Measurements from ENCODE around the gene TMEM135.

Gene TMEM135

GRCh38 chr11:87230995-87231394 lies 193.3 kb downstream of the TMEM135 start:
- no peak for TF ChIP-seq CTCF (IDR thresholded peaks at IDR 0.05; ENCODE audit: control insufficient read depth, extremely low read depth, insufficient read depth)
- no peak overlapping the region for H3K4me3 ChIP-seq (ENCODE audit: low read depth, low read length)
- no peak for DNase-seq (ENCODE audit: low read depth)

GRCh38 chr11:87232320-87232719 lies 194.6 kb downstream of the TMEM135 start:
- no peak for DNase-seq (ENCODE audit: low read depth)
- no peak overlapping the region for H3K4me3 ChIP-seq (ENCODE audit: low read depth, low read length)
- TF ChIP-seq CTCF (IDR thresholded peaks at IDR 0.05; ENCODE audit: control insufficient read depth, extremely low read depth, insufficient read depth), result no peak

GRCh38 chr11:87235366-87235765 lies 197.6 kb downstream of the TMEM135 start:
- TF ChIP-seq CTCF (IDR thresholded peaks at IDR 0.05; ENCODE audit: control insufficient read depth, extremely low read depth, insufficient read depth), result no peak
- no peak for DNase-seq (ENCODE audit: low read depth)
- no peak overlapping the region for H3K4me3 ChIP-seq (ENCODE audit: low read depth, low read length)

GRCh38 chr11:87236368-87236767 lies 198.6 kb downstream of the TMEM135 start:
- no peak for DNase-seq (ENCODE audit: low read depth)
- no peak for TF ChIP-seq CTCF (IDR thresholded peaks at IDR 0.05; ENCODE audit: control insufficient read depth, extremely low read depth, insufficient read depth)
- no peak overlapping the region for H3K4me3 ChIP-seq (ENCODE audit: low read depth, low read length)

DNA sequence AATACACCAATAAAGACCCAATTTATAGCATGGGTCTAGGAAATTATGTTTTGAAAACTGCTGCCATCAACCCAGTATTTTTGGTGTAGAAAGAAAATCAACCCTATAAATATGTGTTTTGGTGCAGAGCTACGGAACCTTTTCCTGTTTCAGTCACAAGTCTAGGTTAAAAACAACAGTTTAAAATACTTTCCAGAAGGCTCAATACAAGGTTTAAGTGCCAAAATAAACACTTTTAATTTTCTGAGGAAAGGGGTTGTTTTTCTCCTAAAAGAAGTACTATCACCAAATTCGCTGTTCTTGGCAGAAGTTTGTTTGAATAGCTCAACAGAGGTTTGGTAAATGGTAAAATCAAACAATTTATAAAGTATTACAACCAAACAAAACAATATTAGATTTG lies 201.3 kb downstream of the TMEM135 start:
- no peak overlapping the region for H3K4me3 ChIP-seq (ENCODE audit: low read depth, low read length)
- DNase-seq (ENCODE audit: low read depth), result no peak
- TF ChIP-seq CTCF (IDR thresholded peaks at IDR 0.05; ENCODE audit: control insufficient read depth, extremely low read depth, insufficient read depth), result no peak

- no peak for TF ChIP-seq CTCF (IDR thresholded peaks at IDR 0.05; ENCODE audit: control insufficient read depth, extremely low read depth, insufficient read depth)
- no peak overlapping the region for H3K4me3 ChIP-seq (ENCODE audit: low read depth, low read length)
- no peak for DNase-seq (ENCODE audit: low read depth)
Observed at GRCh38 chr11:87239531-87239930, 201.8 kb downstream of the TMEM135 start.

DNA sequence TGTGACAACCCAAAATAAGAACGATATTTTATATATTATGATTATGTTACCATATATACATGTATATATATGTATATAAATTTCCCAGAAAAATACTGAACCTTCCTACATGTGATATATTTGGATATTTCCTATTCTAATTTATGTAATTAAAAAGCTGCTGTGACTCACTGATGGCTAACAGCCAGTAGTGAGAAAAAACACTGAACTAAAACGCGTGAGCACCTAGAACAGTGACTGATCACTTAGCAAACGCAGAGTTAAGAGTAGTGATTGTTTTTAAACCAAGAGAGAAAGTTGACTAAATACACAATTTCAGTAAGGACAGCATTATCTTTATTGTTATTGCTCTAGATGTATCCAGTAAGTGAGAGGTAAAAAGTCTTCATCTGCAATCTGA lies 213.8 kb downstream of the TMEM135 start:
- H3K4me3 ChIP-seq (ENCODE audit: low read depth, low read length), result no peak overlapping the region
- TF ChIP-seq CTCF (IDR thresholded peaks at IDR 0.05; ENCODE audit: control insufficient read depth, extremely low read depth, insufficient read depth), result no peak
- no peak for DNase-seq (ENCODE audit: low read depth)
